ENCODE measurements around the gene MID2.

Gene MID2

GRCh38 chrX:107902721-107903120, 77.1 kb downstream of the MID2 start:
- Mint-ChIP-seq H3K9me3 (peaks cover 12% of the 10 kb centered on the region), H3K4me3 (no peak overlapping the region), H3K4me1 (no peaks in the 10 kb centered on the region), H3K36me3 (ENCODE audit: low read depth) (peaks cover 17% of the 10 kb centered on the region), H3K27me3 (ENCODE audit: low read depth, poor library complexity) (peaks cover 6% of the 10 kb centered on the region), H3K27ac (no peak overlapping the region)
- TF ChIP-seq CTCF (IDR thresholded peaks at IDR 0.05), result no peak
- DNase-seq, result no peak

GRCh38 chrX:107905366-107905765, 79.7 kb downstream of the MID2 start:
- Mint-ChIP-seq H3K9me3 (peaks cover 18% of the 10 kb centered on the region), H3K4me1 (no peaks in the 10 kb centered on the region), H3K27ac (no peak overlapping the region), H3K27me3 (ENCODE audit: low read depth, poor library complexity) (peaks cover 2% of the 10 kb centered on the region), H3K36me3 (ENCODE audit: low read depth) (peaks cover 17% of the 10 kb centered on the region), H3K4me3 (no peak overlapping the region)
- DNase-seq, result no peak
- TF ChIP-seq CTCF (IDR thresholded peaks at IDR 0.05), result no peak

GRCh38 chrX:107924136-107924746, 98.6 kb downstream of the MID2 start:
- Mint-ChIP-seq H3K4me3 (no peak overlapping the region), H3K27me3 (ENCODE audit: low read depth, poor library complexity) (no peaks in the 10 kb centered on the region), H3K9me3 (no peaks in the 10 kb centered on the region), H3K27ac (no peak overlapping the region), H3K36me3 (ENCODE audit: low read depth) (no peaks in the 10 kb centered on the region), H3K4me1 (no peaks in the 10 kb centered on the region)
- no peak for TF ChIP-seq CTCF (IDR thresholded peaks at IDR 0.05)
- no peak for DNase-seq

GRCh38 chrX:107934262-107934661, 108.6 kb downstream of the MID2 start:
- no peak for DNase-seq
- no peak overlapping the region for H3K27ac Mint-ChIP-seq
- H3K9me3 Mint-ChIP-seq, result peaks cover 26% of the 10 kb centered on the region
- peaks cover 5% of the 10 kb centered on the region for H3K4me1 Mint-ChIP-seq
- TF ChIP-seq CTCF (IDR thresholded peaks at IDR 0.05), result no peak
- H3K4me3 Mint-ChIP-seq, result no peak overlapping the region
- H3K27me3 Mint-ChIP-seq (ENCODE audit: low read depth, poor library complexity), result peaks cover 33% of the 10 kb centered on the region
- H3K36me3 Mint-ChIP-seq (ENCODE audit: low read depth), result no peaks in the 10 kb centered on the region

GRCh38 chrX:107935200-107935599, 109.5 kb downstream of the MID2 start:
- H3K4me3 Mint-ChIP-seq, result peak overlapping the region; percentile 78
- peaks cover 32% of the 10 kb centered on the region for H3K9me3 Mint-ChIP-seq
- peaks cover 33% of the 10 kb centered on the region for H3K27me3 Mint-ChIP-seq (ENCODE audit: low read depth, poor library complexity)
- H3K36me3 Mint-ChIP-seq (ENCODE audit: low read depth), result no peaks in the 10 kb centered on the region
- no peak for TF ChIP-seq CTCF (IDR thresholded peaks at IDR 0.05)
- peaks cover 5% of the 10 kb centered on the region for H3K4me1 Mint-ChIP-seq
- no peak for DNase-seq
- H3K27ac Mint-ChIP-seq, result no peak overlapping the region
